Fibroblast of lung (primary cell): ENCODE measurements around the gene KAT2B.

ENCODE experiments used
- EZH2 ChIP-seq: IDR thresholded peaks from 2 replicates; pipeline ENCODE4 v1.5.1; 2012; ENCODE audit warnings: low read length, control low read depth, mild to moderate bottlenecking; ENCODE audit errors: missing control alignments
- TF ChIP-seq, protein P1 (sequence below), 2 donors: IDR thresholded peaks in 1 of 2; conservative IDR thresholded peaks in 1 of 2; 1 replicate in 1 of 2; 2 replicates in 1 of 2; pipeline ENCODE4 v1.5.1; 2011 to 2012; ENCODE audit warnings: low read length in 2 of 2, control low read depth in 1 of 2, inconsistent platforms in 1 of 2, low read depth in 1 of 2, mild to moderate bottlenecking in 1 of 2

DNA sequence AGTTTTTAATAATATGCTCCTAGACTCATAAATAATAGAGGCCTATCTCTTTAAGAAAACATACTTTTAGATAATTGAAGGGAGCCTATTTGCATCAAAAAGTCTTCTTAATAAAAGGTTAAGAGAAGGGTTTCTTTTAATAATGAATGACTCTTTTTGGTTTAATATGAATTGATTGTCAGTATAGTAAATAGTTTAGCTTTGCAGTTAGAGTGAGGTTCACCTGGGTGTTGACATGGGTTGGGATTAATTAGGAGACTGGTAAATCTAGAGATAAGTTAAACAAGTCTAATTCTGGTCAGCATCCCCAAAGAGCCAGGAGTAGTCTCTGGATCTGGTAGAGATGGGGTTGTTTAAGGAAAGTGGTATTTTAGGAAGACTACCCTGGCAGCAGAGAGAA, 43.0 kb downstream of the KAT2B start:
- TF ChIP-seq, protein P1, sequence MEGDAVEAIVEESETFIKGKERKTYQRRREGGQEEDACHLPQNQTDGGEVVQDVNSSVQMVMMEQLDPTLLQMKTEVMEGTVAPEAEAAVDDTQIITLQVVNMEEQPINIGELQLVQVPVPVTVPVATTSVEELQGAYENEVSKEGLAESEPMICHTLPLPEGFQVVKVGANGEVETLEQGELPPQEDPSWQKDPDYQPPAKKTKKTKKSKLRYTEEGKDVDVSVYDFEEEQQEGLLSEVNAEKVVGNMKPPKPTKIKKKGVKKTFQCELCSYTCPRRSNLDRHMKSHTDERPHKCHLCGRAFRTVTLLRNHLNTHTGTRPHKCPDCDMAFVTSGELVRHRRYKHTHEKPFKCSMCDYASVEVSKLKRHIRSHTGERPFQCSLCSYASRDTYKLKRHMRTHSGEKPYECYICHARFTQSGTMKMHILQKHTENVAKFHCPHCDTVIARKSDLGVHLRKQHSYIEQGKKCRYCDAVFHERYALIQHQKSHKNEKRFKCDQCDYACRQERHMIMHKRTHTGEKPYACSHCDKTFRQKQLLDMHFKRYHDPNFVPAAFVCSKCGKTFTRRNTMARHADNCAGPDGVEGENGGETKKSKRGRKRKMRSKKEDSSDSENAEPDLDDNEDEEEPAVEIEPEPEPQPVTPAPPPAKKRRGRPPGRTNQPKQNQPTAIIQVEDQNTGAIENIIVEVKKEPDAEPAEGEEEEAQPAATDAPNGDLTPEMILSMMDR (conservative IDR thresholded peaks at IDR 0.05 in 1 of 2, IDR thresholded peaks at IDR 0.05 in 1 of 2; ENCODE audit: low read depth in 1 of 2, low read length in 2 of 2): no peak
- TF ChIP-seq EZH2: no peak
